NCI-H1436 (cell line): ENCODE measurements around the gene LRP1-AS.
A peak's percentile ranks its signal among the peaks of the same experiment; 100 is the strongest.
"Not testable (repeated sequence)": the region's sequence is repeated elsewhere in the genome, so short reads cannot be mapped to it uniquely, and the experiment has no call there.

Experiments
- DNase-seq: peaks from one replicate; lab custom pipeline; 2025; lab: John Stamatoyannopoulos, UW

Gene LRP1-AS

GRCh38 chr12:57139796-57140649 lies 7.4 kb downstream of the LRP1-AS start:
- DNase-seq = no peak

- no peak for DNase-seq
Observed at GRCh38 chr12:57138526-57139272, 8.7 kb downstream of the LRP1-AS start.

GRCh38 chr12:57135527-57136326 lies 11.7 kb downstream of the LRP1-AS start:
- no peak for DNase-seq

GRCh38 chr12:57134949-57135348 lies 12.5 kb downstream of the LRP1-AS start:
- DNase-seq = no peak

- no peak for DNase-seq
Observed at GRCh38 chr12:57133916-57134315, 13.5 kb downstream of the LRP1-AS start.

- no peak for DNase-seq
Observed at GRCh38 chr12:57133013-57133569, 14.3 kb downstream of the LRP1-AS start.

- DNase-seq = no peak
Observed at GRCh38 chr12:57131896-57132744, 15.3 kb downstream of the LRP1-AS start.

- no peak for DNase-seq
Observed at GRCh38 chr12:57130941-57131340, 16.5 kb downstream of the LRP1-AS start.

GRCh38 chr12:57129889-57130288 lies 17.5 kb downstream of the LRP1-AS start:
- no peak for DNase-seq

GRCh38 chr12:57129321-57129842 lies 18.0 kb downstream of the LRP1-AS start:
- DNase-seq = no peak

- no peak for DNase-seq
Observed at GRCh38 chr12:57128519-57129247, 18.7 kb downstream of the LRP1-AS start.

GRCh38 chr12:57127726-57128518 lies 19.5 kb downstream of the LRP1-AS start, which contains the start of gene LRP1:
LRP1 (plus strand) TSS chr12:57128483; CDS start chr12:57128965, 482 bp downstream.
- peak; percentile 75 for DNase-seq

- no peak for DNase-seq
Observed at GRCh38 chr12:57127101-57127725, 20.2 kb downstream of the LRP1-AS start.

GRCh38 chr12:57126561-57126960 lies 20.9 kb downstream of the LRP1-AS start:
- DNase-seq = no peak

GRCh38 chr12:57126061-57126460 lies 21.4 kb downstream of the LRP1-AS start:
- no peak for DNase-seq

GRCh38 chr12:57124261-57124877 lies 23.1 kb downstream of the LRP1-AS start:
- peak; percentile 62 for DNase-seq

GRCh38 chr12:57123813-57124212 lies 23.6 kb downstream of the LRP1-AS start:
- no peak for DNase-seq

- DNase-seq = not testable (repeated sequence)
Observed at GRCh38 chr12:57120718-57121117, 26.7 kb downstream of the LRP1-AS start.
